Endodermal cell (in vitro differentiated cells): Measurements from ENCODE around the gene EPSTI1. TPM values are rescaled to one million over a fixed set of nuclear protein-coding genes. Genes with fewer than 3 reads are reported as not detected.

Experiments used
- DNase-seq: peaks from one replicate; pipeline ENCODE4 v3.0.0-alpha.2; 2017
- H3K27ac ChIP-seq: 2 replicates; pipeline ENCODE4 v1.5.1; 2013; ENCODE audit warnings: mild to moderate bottlenecking, low read depth, low read length, moderate library complexity
- H3K27me3 ChIP-seq: 2 replicates; pipeline ENCODE4 v1.6.1; 2013; ENCODE audit warnings: mild to moderate bottlenecking, low read length, moderate library complexity; ENCODE audit not compliant: insufficient read depth, control insufficient read depth, poor library complexity, severe bottlenecking
- H3K36me3 ChIP-seq: 2 replicates; pipeline ENCODE4 v1.7.0; 2013; ENCODE audit warnings: mild to moderate bottlenecking, low read length, moderate library complexity; ENCODE audit not compliant: control insufficient read depth, insufficient read depth
- H3K4me1 ChIP-seq: one replicate; pipeline ENCODE4 v1.7.0; 2013; ENCODE audit warnings: low read length; ENCODE audit not compliant: control insufficient read depth, insufficient read depth
- H3K4me3 ChIP-seq: 2 replicates; pipeline ENCODE4 v1.5.1; 2013; ENCODE audit warnings: mild to moderate bottlenecking, low read length, moderate library complexity
- H3K9ac ChIP-seq: 2 replicates; pipeline ENCODE4 v1.6.1; 2013; ENCODE audit warnings: mild to moderate bottlenecking, low read length, moderate library complexity; ENCODE audit not compliant: poor library complexity, severe bottlenecking; ENCODE audit errors: extremely low read depth
- H3K9me3 ChIP-seq: 2 replicates; pipeline ENCODE4 v1.6.1; 2013; ENCODE audit warnings: mild to moderate bottlenecking, low read length, moderate library complexity; ENCODE audit not compliant: control insufficient read depth
- H3K27ac Mint-ChIP-seq: 2 replicates; pipeline ENCODE4 v1.8.0; 2020; ENCODE audit warnings: mixed read lengths
- H3K27me3 Mint-ChIP-seq: 2 replicates; pipeline ENCODE4 v1.8.0; 2021; ENCODE audit warnings: mild to moderate bottlenecking, mixed read lengths; ENCODE audit not compliant: insufficient read depth
- H3K36me3 Mint-ChIP-seq: 2 replicates; pipeline ENCODE4 v1.8.0; 2020; ENCODE audit warnings: low read depth, mixed read lengths
- H3K4me1 Mint-ChIP-seq: 2 replicates; pipeline ENCODE4 v1.8.0; 2020; ENCODE audit warnings: mixed read lengths
- H3K4me3 Mint-ChIP-seq: 2 replicates; pipeline ENCODE4 v1.8.0; 2020; ENCODE audit warnings: mild to moderate bottlenecking, moderate library complexity, mixed read lengths
- H3K9me3 Mint-ChIP-seq: 2 replicates; pipeline ENCODE4 v1.8.0; 2020; ENCODE audit warnings: mild to moderate bottlenecking, mixed read lengths
- CTCF ChIP-seq: fragments of 200-600 bp; sonication (generic); conservative IDR thresholded peaks from 2 replicates; pipeline ENCODE4 v1.5.0; 2021; ENCODE audit warnings: antibody characterized with exemption, mild to moderate bottlenecking
- WGBS, 2 experiments: methylation state at CpG; one replicate each; pipeline versions ENCODE4 v1.1.5 to v1.1.7; 2013; ENCODE audit warnings: missing lambda C conversion rate in 2 of 2, mixed read lengths in 1 of 2; ENCODE audit not compliant: insufficient coverage in 1 of 2, insufficient read length in 1 of 2; 5-methylcytosine and 5-hydroxymethylcytosine counted together
- total RNA-seq, 2 donors: library from RNA; stranded (reverse); fragmentation: NEBNext Ultra II Directional in 1 of 2; extraction: Animal tissue kit (Norgen Biotek cat#: 25700) in 1 of 2; gene quantifications; 2 replicates in 1 of 2; 3 replicates in 1 of 2; pipeline ENCODE4 v1.2.1, GENCODE V29; 2021

The EPSTI1 gene
- total RNA-seq, 2 donors from 2014 or later: 33.8 to 101 TPM

GRCh38 chr13:42893214-42893671, 98.8 kb downstream of the EPSTI1 start:
- H3K36me3 Mint-ChIP-seq: peaks cover 18% of the 10 kb centered on the region
- peaks cover 82% of the 10 kb centered on the region for H3K36me3 ChIP-seq
- no peak overlapping the region for H3K9ac ChIP-seq
- no peak overlapping the region for H3K4me3 ChIP-seq
- H3K4me1 ChIP-seq: no peaks in the 10 kb centered on the region
- no peaks in the 10 kb centered on the region for H3K9me3 Mint-ChIP-seq
- H3K27ac Mint-ChIP-seq: no peak overlapping the region
- no peaks in the 10 kb centered on the region for H3K27me3 Mint-ChIP-seq
- 83 to 93% methylated on average over 1 of the region's 1 CpG for WGBS, 2 experiments
- peaks cover 6% of the 10 kb centered on the region for H3K9me3 ChIP-seq
- H3K27me3 ChIP-seq: no peaks in the 10 kb centered on the region
- no peaks in the 10 kb centered on the region for H3K4me1 Mint-ChIP-seq
- no peak for DNase-seq
- H3K4me3 Mint-ChIP-seq: no peak overlapping the region
- TF ChIP-seq CTCF: no peak
- H3K27ac ChIP-seq: no peak overlapping the region

- WGBS, 2 experiments: 89 to 100% methylated on average over 3 of the region's 3 CpGs
- DNase-seq: no peak
- H3K4me3 ChIP-seq: no peak overlapping the region
- no peak overlapping the region for H3K27ac Mint-ChIP-seq
- no peaks in the 10 kb centered on the region for H3K9me3 Mint-ChIP-seq
- H3K9ac ChIP-seq: no peak overlapping the region
- peaks cover 81% of the 10 kb centered on the region for H3K36me3 ChIP-seq
- H3K27me3 Mint-ChIP-seq: no peaks in the 10 kb centered on the region
- H3K9me3 ChIP-seq: peaks cover 6% of the 10 kb centered on the region
- H3K27me3 ChIP-seq: no peaks in the 10 kb centered on the region
- no peak for TF ChIP-seq CTCF
- no peaks in the 10 kb centered on the region for H3K4me1 ChIP-seq
- H3K27ac ChIP-seq: no peak overlapping the region
- H3K4me3 Mint-ChIP-seq: no peak overlapping the region
- H3K4me1 Mint-ChIP-seq: no peaks in the 10 kb centered on the region
- H3K36me3 Mint-ChIP-seq: peaks cover 20% of the 10 kb centered on the region
These were observed 99.3 kb downstream of the EPSTI1 start for GRCh38 chr13:42892760-42893159.

- no peak for TF ChIP-seq CTCF
- no peaks in the 10 kb centered on the region for H3K27me3 Mint-ChIP-seq
- peaks cover 83% of the 10 kb centered on the region for H3K36me3 ChIP-seq
- H3K4me1 Mint-ChIP-seq: no peaks in the 10 kb centered on the region
- DNase-seq: no peak
- no peaks in the 10 kb centered on the region for H3K27me3 ChIP-seq
- H3K4me3 ChIP-seq: no peak overlapping the region
- H3K4me1 ChIP-seq: no peaks in the 10 kb centered on the region
- H3K36me3 Mint-ChIP-seq: peaks cover 24% of the 10 kb centered on the region
- H3K9me3 Mint-ChIP-seq: no peaks in the 10 kb centered on the region
- no peak overlapping the region for H3K27ac Mint-ChIP-seq
- no peak overlapping the region for H3K9ac ChIP-seq
- 97 to 100% methylated on average over 1 to 3 of the region's 3 CpGs for WGBS, 2 experiments
- H3K4me3 Mint-ChIP-seq: no peak overlapping the region
- peaks cover 6% of the 10 kb centered on the region for H3K9me3 ChIP-seq
- H3K27ac ChIP-seq: no peak overlapping the region
These were observed 100.5 kb downstream of the EPSTI1 start for GRCh38 chr13:42891591-42891990.
